OCI-LY3 (cell line): ENCODE measurements around the gene OR10J5.

Source experiments
- H2AFZ ChIP-seq: fragments of 200-600, 300-600 bp; shearing (Covaris generic); 2 replicates; pipeline ENCODE4 v1.6.0; 2014; ENCODE audit warnings: antibody characterized with exemption, low read depth, low read length
- H3K27ac ChIP-seq: fragments of 200-600, 300-600 bp; sonication (generic); 2 replicates; pipeline ENCODE4 v1.5.1; 2014; ENCODE audit warnings: mild to moderate bottlenecking, low read length, moderate library complexity, mixed read lengths
- H3K27me3 ChIP-seq: fragments of 200-600, 300-600 bp; sonication (generic); 2 replicates; pipeline ENCODE4 v1.6.1; 2014; ENCODE audit warnings: low read depth, low read length, mixed read lengths
- H3K36me3 ChIP-seq: fragments of 200-600, 300-600 bp; sonication (generic); replicated peaks from 2 replicates; pipeline ENCODE3; 2014; ENCODE audit warnings: low read depth, low read length, mixed read lengths
- H3K4me1 ChIP-seq: fragments of 300-600, 200-600 bp; sonication (generic); 2 replicates; pipeline ENCODE4 v1.6.1; 2014; ENCODE audit warnings: low read length, mixed read lengths
- H3K4me2 ChIP-seq: fragments of 200-600, 300-600 bp; sonication (generic); 2 replicates; pipeline ENCODE4 v1.6.1; 2014; ENCODE audit warnings: low read length, mixed read lengths
- H3K4me3 ChIP-seq: fragments of 300-600, 200-600 bp; sonication (generic); 2 replicates; pipeline ENCODE4 v1.5.1; 2014; ENCODE audit warnings: antibody characterized with exemption, mild to moderate bottlenecking, low read length, moderate library complexity
- H3K79me2 ChIP-seq: fragments of 300-600, 200-600 bp; shearing (Covaris generic); 2 replicates; pipeline ENCODE4 v1.6.1; 2014; ENCODE audit warnings: mild to moderate bottlenecking, low read length, mixed read lengths
- H3K9ac ChIP-seq: fragments of 300-600, 200-600 bp; shearing (Covaris generic); 2 replicates; pipeline ENCODE4 v1.6.0; 2014; ENCODE audit warnings: mild to moderate bottlenecking, low read length, moderate library complexity
- H3K9me3 ChIP-seq: fragments of 200-600, 300-600 bp; shearing (Covaris generic); 2 replicates; pipeline ENCODE4 v1.6.1; 2014; ENCODE audit warnings: low read length, mixed read lengths; ENCODE audit not compliant: insufficient read depth
- H4K20me1 ChIP-seq: fragments of 200-600, 300-600 bp; sonication (generic); 2 replicates; pipeline ENCODE4 v1.6.1; 2016; ENCODE audit warnings: low read length, mixed read lengths; ENCODE audit not compliant: insufficient read depth
- CTCF ChIP-seq: fragments of 200-600, 300-600 bp; sonication (generic); IDR thresholded peaks from 2 replicates; pipeline ENCODE4 v1.5.1; 2014; ENCODE audit warnings: antibody characterized with exemption, low read length, low read depth
- EZH2phosphoT487 ChIP-seq: fragments of 200-600 bp; shearing (Covaris generic); IDR thresholded peaks from 2 replicates; pipeline ENCODE4 v1.6.1; 2018; ENCODE audit warnings: antibody characterized with exemption, mixed run types, low read depth

Gene OR10J5

GRCh38 chr1:159535907-159536306 is at the start of gene OR10J5:
Gene OR10J5 (minus strand): TSS chr1:159536007. CDS start chr1:159536007, 0 bp downstream.
- no peak within 1 kb of the TSS for H2AFZ ChIP-seq
- no peak within 1 kb of the TSS for H3K4me2 ChIP-seq
- no peaks in the 10 kb centered on the region for H3K27me3 ChIP-seq
- H4K20me1 ChIP-seq = no peaks in the 10 kb centered on the region
- no peaks in the 10 kb centered on the region for H3K9me3 ChIP-seq
- no peak within 1 kb of the TSS for H3K9ac ChIP-seq
- no peaks in the 10 kb centered on the region for H3K4me1 ChIP-seq
- no peak within 1 kb of the TSS for H3K4me3 ChIP-seq
- H3K36me3 ChIP-seq = no peaks in the 10 kb centered on the region
- TF ChIP-seq EZH2phosphoT487 = no peak
- no peak for TF ChIP-seq CTCF
- H3K79me2 ChIP-seq = no peaks in the 10 kb centered on the region
- H3K27ac ChIP-seq = no peak within 1 kb of the TSS

- Histone ChIP-seq H4K20me1 (no peaks in the 10 kb centered on the region), H3K79me2 (no peaks in the 10 kb centered on the region), H3K4me3 (peak overlapping the region; percentile 6; the same call in 1 of the 2 replicates), H3K27ac (peak overlapping the region; percentile 61), H3K9ac (no peak overlapping the region), H3K4me1 (peaks cover 54% of the 10 kb centered on the region), H3K27me3 (no peaks in the 10 kb centered on the region), H3K9me3 (no peaks in the 10 kb centered on the region), H2AFZ (no peak overlapping the region; the same call in 1 of the 2 replicates), H3K4me2 (peak overlapping the region; percentile 50), H3K36me3 (no peaks in the 10 kb centered on the region)
- TF ChIP-seq CTCF = no peak
- TF ChIP-seq EZH2phosphoT487 = no peak
Observed at GRCh38 chr1:159584536-159584935, 48.7 kb upstream of the OR10J5 start.

GRCh38 chr1:159581422-159581821 is 45.6 kb upstream of the OR10J5 start:
- Histone ChIP-seq H3K4me1 (peaks cover 54% of the 10 kb centered on the region), H3K79me2 (no peaks in the 10 kb centered on the region), H3K9me3 (no peaks in the 10 kb centered on the region), H3K4me2 (no peak overlapping the region), H3K27me3 (no peaks in the 10 kb centered on the region), H3K36me3 (no peaks in the 10 kb centered on the region), H3K4me3 (no peak overlapping the region), H2AFZ (no peak overlapping the region), H3K27ac (no peak overlapping the region), H3K9ac (no peak overlapping the region), H4K20me1 (no peaks in the 10 kb centered on the region)
- TF ChIP-seq CTCF = no peak
- no peak for TF ChIP-seq EZH2phosphoT487

- Histone ChIP-seq H3K4me1 (peaks cover 54% of the 10 kb centered on the region), H3K79me2 (no peaks in the 10 kb centered on the region), H2AFZ (peak overlapping the region; percentile 7; the same call in 1 of the 2 replicates), H4K20me1 (no peaks in the 10 kb centered on the region), H3K27me3 (no peaks in the 10 kb centered on the region), H3K4me2 (peak overlapping the region; percentile 35), H3K4me3 (no peak overlapping the region), H3K36me3 (no peaks in the 10 kb centered on the region), H3K27ac (peak overlapping the region; percentile 21; the same call in 1 of the 2 replicates), H3K9ac (no peak overlapping the region), H3K9me3 (no peaks in the 10 kb centered on the region)
- TF ChIP-seq CTCF = no peak
- TF ChIP-seq EZH2phosphoT487 = no peak
Observed at GRCh38 chr1:159580340-159580739, 44.5 kb upstream of the OR10J5 start.
